AG08396 (cell line): ENCODE measurements around the gene BAAT.

ENCODE experiments used
- DNase-seq: peaks from one replicate; pipeline ENCODE4 v3.0.0; 2012; ENCODE audit warnings: low spot score, mixed read lengths

The BAAT gene

DNA sequence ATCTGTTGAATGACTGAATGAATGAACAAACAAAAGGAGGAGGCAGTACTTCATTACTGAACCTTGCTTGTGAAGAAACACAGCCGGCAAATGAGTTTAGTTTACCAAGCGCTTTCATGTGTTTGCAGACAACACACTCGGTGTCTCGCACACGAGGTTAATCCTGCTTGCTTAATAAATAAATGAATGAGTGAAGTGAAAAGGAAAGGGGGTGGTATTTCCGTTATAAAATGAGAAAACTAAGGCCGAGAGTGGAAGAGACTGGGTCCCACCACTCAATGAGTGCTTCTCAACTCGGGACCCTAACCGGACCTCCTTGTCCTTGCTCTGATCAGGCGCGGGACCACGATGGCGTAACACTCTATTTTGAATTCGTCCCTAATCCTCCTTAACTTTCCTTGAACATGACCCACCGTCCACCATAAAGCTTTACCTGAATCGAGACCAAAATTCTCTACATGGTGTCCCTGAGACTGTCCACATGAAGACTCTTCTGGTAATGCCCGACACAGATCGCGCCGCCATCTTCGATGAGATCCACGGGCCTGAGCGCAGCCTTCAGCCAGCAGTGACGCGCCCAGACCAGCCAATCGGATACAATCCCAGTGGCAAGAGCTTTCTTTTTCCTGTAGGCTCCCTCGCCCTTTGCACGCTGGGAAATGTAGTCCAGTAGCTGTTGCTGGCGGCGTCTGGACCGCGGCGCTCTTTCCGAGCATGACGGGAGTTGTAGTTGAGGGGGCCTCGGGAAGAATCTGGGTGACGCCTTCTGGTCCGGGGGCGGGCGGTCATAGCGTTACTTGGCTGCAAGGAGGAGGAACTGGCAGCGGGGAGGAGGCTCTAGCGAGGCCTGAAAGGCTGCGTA is 13.5 kb upstream of the BAAT start, which contains the start of the genes MRPL50 and ZNF189:
TSS of gene MRPL50 (minus strand) at position 551 of the 862 bp plus-strand sequence. CDS start at position 525, 26 bp downstream.
TSS of gene ZNF189 (plus strand) at position 784 of the 862 bp plus-strand sequence. CDS start 306 bp downstream, outside the sequence.
- DNase-seq: peak; percentile 94

DNA sequence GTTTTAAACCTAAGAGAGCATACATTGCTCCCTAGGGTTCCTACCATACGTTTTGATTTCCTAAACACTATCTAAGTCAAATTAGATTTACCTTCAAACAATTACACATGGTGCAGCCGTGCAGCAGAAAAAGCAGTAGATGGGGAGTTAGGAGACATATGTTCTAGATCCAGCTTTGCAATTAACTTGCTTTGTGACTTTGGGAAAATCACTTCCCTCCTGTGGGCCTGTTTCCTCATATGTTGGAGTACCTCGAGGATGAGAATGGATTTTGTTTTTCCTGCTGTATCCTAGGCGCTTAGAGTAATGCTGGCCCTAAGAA is 12.9 kb upstream of the BAAT start:
- no peak for DNase-seq

DNA sequence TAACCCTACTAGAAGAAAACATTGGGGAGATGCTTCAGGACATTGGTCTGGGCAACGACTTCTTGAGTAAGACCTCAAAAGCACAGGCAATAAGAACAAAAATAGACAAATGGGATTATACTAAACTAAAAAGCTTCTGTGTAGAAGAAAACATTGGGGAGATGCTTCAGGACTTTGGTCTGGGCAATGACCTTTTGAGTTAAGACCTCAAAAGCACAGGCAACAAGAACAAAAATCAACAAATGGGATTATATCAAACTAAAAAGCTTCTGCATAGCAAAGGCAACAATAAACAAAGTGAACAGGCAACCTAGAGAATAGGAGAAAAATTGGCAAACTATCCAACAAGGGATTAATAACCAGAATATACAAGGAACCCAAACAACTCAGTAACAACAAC is 9.9 kb upstream of the BAAT start:
- DNase-seq: no peak

DNA sequence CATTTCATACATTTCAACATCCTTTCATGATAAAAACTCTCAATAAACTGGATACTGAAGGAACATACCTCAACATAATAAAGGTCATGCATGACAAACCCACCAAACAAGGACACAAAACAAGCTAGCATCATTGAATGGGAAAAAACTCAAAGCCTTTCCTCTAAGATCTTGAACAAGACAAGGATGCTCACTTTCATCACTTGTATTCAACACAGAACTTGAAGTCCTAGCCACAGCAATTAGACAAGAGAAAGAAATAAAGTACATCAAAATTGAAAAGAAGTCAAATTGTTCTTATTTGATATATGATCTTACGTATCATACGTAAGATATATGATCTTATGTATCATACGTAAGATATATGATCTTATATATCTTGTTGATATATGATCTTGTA is 8.3 kb upstream of the BAAT start:
- no peak for DNase-seq

DNA sequence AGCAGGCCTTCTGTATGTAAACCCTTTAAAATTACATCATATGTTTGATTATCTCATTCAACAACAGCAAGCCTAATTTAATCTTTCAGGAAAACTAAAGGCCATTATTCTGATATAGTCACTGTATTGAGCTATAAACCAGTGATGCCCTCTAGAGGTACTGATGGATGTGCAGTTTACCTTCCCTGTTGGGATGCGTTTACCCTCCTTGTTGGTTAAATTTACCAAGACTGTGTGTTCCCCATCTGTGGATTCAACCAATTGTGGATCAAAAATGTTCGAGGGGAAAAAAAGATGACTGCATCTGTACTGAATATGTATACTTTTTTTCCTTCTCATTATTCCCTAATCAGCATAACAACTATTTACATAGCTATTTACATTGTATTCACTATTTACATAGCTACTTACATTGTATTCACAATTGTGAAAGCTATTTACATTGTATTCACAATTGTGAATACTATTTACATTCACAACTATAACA is 3.7 kb upstream of the BAAT start:
- DNase-seq: no peak

DNA sequence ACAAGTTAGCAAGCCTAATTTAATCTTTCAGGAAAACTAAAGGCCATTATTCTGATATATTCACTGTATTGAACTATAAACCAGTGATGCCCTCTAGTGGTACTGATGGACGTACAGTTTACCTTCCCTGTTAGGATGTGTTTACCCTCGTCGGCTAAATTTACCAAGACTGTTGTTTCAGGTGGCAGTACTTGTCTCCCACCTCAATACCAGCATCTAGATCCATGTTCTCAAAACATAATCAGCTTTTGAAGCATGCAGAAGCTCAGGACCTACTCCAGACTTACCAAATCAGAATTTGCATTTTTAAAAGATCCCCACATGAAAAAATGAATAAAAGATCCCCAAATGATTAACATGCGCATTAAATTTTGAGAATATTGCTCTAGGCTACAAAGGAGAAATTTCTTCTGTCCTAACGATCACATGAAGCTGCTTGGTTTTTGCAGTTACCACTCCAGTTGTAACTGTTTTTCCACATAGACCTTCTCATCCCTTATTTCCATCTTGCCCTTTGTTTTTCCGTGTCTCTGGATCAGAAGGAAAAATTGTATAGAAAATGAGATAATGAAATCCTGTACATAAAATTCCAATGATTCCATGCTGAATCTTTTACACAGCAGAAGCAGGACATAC is 3.2 kb upstream of the BAAT start:
- DNase-seq: peak; percentile 5

DNA sequence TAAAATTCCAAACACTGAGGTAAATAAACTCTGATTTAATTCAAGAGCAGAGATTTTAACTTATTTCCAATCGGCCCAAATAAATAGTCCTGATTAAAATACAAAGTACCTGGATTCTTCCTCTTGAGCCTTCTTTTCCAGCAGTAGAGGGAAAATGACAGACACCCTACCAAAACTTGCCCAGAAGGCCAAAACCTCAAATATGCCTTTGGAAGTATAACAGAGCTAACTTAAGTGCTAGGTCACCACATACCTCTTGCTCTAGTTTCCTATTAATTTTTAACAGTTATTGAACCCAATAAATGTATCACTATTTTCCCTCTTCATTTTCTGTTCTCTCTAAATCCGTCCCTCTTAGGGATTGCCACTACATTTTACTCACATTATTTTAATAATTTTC is 1.4 kb downstream of the BAAT start:
- no peak for DNase-seq

DNA sequence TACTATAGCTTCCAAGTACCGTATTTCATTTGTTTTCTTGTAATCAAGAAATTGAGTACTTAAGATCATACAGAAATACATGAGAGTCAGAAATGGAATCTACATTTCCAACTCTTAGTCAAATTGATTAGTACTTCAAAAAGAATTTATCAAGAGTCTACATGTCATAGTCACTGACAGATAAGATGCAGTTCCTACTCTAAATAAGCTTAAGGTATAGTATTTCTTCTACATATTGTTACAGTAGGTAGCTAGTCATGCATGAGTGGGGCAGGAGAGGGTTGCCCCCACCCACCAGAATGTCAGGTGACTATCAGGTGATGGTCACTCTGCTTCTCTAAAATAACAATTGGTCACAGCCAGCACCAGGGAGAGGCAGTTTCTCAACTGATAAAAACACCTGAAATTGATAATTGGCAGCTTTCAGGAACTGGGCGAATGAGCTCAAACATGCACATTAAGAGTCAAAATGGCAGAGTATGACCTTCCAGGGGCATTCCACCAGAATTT is 2.9 kb downstream of the BAAT start:
- DNase-seq: no peak

DNA sequence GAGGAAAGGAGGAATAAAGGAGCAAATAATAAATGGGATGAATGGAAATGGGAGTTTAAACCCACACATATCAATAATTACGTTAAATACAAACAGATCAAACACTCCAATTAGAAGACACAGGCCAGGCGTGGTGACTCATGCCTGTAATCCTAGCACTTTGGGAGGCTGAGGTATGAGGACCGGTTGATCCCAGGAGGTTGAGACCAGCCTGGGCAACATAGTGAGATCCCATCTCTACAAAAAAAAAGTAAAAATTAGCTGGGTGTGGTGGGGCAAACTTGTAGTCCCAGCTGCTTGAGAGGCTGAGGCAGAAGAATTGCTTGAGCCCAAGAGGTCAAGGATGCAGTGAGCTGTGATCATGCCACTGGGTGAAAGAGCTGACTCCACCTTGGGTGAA is 3.7 kb downstream of the BAAT start:
- DNase-seq: no peak

DNA sequence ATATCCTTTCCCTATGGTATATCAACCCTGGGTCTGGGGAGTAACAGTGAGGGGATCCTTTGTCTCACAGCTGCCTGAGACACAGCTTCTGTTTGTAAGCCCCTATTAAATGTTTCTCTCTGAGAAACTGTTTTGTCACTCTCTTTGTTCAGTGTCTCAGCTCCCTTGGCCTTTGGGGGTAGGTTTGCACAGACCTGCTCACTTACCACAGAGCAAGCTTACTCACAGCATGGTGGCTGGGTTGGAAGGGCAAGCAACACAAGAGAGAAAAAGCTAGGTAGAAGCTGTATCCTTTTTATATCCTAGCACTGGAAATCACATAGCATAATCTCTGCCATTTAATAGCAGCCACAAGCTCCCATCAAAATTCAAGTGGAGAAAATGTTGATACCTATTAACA is 4.5 kb downstream of the BAAT start:
- DNase-seq: no peak

DNA sequence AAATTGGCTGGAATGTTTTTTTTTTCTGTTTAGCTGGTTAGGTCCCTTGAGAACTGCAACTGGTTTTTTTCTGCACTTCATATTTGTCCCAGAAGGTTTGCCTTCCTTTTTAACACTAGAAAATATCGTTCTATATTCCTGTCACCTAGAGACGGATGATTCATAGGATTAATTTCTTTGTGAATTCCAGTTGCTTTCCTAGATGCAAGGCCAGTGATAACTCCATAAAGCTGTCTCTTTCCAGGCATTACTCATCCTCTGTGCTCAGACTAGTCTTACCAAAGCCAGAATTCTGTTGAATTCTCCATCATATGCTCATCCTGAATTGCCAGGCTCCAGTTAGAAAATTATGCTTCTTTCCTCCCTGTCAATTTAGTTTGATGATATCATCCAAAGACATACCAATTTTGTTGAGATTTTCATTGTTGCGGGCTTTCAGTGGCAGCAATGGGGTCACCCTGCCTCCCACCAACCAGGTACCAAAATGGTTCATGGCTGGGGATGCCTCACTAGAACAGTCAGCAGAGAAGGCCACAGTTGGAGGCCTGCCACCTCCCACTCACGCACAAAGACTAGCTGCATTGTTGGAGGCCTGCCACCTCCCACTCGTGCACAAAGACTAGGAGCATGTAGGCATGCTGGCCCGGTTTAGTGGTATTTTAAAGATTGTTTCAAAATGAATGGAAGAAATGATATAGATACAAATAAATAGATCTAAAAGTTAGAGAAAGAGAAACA is 8.5 kb downstream of the BAAT start:
- peak; percentile 2 for DNase-seq

DNA sequence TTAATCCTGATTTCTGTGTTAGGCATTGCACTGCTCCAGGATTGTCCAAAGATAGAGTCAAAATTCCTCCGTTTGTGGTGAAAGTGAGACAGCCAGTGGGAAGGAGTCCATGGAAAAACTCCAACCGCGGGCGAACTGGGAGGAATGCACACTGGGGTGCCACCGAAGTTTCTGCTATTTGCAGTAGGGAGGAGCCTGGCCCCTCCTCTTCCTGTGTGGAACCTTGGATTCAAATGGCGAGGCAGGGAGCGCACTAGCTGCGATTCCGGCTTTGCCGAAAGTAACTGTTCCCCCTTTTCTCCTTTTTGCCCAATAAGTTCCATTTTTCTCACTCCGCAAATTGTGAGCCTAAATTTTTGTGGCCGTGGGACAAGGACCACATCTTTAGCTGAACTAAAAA is 9.3 kb downstream of the BAAT start:
- DNase-seq: no peak

DNA sequence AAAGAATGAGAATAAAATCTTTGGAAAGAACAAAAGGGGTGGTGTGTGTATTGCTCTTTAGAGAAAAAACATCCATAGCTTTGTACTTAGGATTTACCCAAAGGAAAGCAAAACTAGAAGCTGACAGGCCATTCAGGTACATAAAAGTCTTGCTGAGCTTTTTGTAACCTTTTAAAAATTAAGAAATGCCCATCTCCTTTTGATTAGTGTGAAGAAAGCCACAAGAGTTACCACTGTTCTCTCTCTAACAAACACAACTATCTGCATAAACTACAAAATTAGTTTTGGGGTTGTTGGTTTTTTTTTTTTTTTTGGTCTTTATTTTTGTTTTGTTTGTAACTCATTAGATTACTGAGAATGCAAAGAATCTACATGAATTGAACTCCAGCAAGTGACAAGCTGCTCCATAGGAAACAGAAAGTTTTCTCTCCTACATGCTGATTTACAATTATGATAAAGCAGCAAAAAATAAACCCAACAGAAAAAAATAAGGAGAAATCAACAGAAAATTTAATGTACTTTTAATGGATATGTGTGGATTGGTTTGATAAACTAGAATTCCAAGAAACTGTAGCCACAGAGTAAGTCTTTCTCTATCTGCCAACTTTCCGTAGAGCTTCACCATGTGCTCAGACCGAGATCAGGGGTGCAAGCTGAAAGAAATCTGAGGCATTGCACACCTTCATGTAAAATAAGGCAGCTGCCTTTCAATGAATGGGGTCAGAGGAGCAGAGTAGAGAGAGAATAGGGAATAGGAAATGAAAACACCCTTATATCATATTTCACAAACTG is 12.3 kb downstream of the BAAT start:
- no peak for DNase-seq

DNA sequence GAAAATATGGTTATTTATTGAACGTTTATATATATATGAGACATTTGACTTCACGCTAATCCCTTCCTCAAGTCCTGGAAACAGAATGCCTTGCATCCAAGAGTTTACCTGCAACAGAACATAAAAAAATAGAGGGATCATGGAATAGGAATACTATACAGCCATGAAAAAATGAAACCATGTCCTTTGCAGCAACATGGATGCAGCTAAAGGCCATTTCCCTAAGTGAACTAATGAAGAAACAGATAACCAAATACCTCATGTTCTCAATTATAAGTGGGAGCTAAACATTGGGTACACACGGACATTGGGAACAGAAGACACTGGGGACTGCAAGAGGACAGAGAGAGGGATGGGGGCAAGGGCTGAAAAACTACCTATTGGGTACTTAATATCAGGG is 13.0 kb downstream of the BAAT start:
- no peak for DNase-seq

DNA sequence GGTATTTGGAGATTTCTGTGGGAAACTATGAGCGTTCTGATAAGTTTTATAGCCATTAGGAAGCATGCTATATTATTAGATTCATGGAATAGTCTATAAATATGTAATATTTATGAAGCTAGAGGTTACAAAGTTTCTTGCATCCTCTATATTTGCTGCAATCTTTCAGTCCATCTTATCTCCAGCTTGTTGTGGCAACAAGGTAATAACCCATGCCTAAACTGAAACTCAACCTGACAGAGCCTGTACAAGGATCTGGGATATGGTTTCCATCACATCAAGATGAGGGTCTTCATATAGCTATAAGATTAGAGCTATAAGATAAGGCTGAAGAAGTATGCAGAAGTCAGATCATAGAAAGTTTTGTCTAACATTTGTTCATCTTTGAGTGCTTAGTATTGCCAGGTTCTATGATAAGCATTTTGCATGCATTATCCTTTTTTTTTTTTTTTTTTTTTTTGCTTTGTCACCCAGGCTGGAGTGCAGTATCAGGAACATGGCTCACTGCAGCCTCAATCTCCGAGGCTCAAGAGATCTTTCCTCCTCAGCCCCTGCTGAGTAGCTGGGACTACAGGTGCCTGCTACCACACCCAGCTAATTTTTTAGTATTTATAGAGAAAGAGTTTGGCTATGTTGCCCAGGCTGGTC is 14.8 kb downstream of the BAAT start:
- DNase-seq: no peak

DNA sequence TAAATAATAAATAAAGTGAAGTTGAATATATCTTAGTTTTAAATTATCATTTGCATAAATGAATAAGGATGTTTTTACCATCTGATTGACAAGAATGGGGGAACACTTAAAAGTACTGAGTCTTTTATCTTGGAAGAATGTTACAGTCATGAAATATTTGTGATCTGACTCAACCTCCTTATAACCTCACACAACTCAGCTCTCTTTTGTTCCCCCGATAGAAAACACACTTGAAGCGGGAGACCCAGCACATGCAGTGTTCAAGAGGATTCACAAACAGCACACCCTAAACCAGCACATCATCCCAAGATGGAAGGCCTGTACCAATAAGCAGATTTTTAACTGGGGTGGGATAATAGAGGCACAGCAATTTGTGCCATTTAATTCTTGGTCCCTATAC is 15.5 kb downstream of the BAAT start:
- DNase-seq: no peak

DNA sequence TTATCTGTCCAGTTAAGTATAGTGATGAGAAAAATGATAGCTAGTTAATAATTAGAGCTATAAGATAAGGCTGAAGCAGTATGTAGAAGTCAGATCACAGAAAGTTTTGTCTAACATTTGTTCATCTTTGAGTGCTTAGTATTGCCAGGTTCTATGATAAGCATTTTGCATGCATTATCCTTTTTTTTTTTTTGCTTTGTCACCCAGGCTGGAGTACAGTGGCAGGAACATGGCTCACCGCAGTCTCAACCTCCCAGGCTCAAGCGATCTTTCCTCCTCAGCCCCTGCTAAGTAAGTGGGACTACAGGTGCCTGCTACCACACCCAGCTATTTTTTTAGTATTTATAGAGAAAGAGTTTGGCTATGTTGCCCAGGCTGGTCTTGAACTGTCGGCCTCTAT is 17.5 kb downstream of the BAAT start:
- no peak for DNase-seq

DNA sequence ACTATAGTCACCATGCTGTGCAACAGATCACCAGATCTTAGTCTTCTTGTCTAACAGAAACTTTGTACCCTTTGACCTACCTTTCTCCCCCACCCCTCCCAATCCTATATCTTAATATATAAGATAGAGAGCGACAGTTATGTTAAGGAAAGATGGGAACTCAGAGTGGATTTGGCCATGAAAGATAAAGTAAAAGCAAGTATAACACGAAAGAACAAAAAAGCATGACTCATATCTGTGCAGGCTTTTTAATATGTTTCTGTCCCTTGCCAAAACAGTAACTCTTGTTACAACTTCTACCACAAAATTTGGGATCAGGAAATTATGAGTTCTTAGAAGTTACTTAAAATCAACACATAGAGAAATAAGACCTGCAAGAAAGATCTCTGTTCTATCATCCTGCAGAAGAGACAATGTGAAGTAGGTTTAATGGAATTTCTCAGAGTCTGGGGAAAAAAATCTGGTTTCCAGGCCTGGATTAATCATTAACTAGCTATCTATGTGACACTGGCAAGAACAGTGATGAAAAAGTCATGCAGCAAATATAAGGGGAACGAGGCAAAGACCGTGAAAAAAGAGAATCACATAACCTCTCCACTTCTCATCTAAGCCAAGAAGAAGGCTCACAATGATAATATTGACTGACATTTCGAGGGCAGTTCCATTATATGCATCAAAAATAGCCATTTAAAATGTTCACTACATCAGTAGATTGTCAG is 18.6 kb downstream of the BAAT start:
- no peak for DNase-seq

DNA sequence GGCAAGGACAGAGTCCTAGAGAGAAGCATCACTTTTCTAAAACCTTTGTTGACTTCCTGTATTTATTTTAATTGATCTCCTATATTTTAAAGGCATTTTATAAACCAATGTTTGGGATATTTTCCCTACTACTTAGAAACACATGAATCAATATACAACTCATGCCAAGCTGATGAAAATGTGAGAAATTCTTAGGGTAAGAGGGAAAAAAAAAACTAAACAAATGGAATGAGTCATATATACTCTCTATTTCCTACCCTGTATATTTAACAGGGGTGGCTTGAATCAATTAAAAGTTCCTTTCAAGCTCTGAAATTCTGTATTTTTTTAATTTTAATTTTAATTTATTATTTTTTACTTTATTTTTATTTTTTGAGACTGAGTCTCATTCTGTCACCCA is 19.6 kb downstream of the BAAT start:
- DNase-seq: no peak

DNA sequence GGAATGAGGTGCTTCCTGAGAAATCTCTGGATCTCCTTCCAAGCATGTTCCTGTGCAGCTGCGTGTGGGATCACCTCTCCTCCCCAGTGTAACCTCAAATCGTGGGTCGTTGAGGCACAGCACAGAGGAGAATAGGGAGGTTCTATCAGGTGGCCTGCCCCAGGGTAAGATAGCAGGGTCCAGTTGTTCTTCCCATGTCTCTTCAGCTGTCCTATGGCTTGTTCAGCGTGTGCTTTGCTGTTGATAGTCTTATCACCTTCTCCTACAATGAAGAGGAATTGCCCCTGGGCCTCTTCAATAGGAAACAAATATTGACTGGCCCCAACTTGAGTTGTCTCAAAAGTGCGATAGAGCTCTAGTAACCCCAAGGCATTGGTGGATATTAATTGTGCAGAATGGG is 22.4 kb downstream of the BAAT start:
- DNase-seq: no peak

DNA sequence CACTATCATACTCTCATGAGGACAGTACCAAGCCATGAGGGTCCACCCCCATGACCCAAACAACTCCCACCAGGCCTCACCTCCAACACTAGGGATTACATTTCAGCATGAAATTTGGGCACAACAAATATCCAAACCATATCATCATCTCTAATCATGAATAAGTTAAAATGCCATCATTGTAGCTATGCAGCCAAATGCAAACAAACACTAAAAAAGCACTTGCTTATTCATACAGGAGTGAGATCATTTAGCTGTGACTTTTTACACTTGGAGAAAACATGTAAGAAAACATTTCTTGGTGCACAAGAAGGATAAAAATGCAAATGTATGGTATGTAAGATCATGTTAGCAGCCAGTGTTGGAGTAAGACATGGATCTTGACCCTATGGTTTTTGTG is 24.2 kb downstream of the BAAT start:
- no peak for DNase-seq
